ENCODE measurements around the gene BEX4.

The BEX4 gene

DNA sequence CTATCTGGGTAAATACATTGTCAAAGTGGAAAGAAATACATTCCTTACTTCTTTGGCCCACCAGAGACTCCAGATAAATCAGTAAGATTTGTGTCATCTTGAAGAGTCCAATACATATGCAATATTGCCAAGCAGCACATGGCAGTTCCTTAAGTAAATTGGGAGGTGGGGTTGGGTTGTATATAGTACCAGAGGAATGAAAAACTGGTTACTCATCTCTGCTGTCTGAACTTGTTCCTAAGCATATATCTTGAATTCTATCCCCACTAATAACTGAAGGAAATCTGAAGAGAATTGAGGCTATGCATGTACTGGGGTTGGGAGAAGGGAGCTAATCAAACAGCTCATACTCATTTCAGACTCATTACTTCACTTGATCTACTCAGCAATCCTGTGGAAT, 25.2 kb downstream of the BEX4 start:
- DNase-seq, result no peak

DNA sequence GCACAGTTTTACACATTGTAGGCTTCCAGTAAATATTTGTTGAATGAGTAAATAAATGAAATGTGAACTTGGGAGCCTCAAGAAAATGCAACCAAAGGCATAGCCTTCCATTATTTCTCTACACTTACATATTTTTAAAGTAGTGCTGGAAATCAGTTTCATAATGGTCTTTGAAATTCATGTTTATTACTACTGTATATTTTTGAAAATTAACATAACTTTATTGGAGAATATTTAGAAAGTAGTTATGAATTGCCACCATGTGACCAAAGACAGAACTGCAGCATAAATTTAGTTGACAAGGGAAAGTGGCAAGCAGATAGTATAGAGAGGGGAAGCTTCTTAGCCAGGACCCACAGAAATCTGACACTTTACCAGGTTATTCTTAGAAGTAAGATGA, 33.6 kb downstream of the BEX4 start:
- DNase-seq, result peak in 1 of 2 donors; percentile 5

DNA sequence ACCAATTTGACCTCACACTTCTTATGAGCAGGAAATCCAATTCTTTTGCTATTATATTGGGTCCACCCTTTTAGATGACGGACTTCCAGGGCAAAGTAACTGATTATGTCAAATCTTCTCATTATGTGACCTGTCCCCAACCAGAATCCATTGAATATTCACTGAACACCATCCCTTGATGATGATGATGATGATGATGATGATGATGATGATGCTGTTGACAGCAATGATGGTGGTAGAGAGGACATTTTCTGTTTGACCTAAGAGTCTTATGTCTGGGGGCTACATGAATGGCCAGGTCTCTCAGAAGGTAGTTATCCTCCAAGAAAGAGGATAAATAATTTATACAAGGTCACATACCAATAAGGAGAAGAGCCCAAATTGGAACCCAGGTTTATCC, 34.9 kb downstream of the BEX4 start:
- no peak for DNase-seq

DNA sequence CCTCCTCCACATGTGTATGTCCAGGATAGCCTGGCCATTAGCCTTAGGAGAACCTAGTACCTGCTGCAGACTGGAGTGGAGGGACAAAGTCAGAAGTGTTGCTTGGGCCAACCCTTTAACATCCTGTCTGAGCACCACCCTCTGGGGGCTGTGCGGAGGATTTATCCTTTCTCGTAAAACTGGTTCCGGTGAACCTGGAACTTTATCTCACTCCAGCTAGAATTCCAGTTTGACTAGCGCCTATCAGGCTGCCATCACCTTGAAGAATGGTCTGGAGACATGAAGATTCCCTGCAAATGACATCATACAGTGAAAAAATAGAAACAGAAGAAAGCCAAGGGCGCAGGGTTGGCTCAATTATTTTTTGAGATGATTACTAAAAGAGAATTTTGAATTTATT, 36.1 kb downstream of the BEX4 start:
- no peak for DNase-seq

DNA sequence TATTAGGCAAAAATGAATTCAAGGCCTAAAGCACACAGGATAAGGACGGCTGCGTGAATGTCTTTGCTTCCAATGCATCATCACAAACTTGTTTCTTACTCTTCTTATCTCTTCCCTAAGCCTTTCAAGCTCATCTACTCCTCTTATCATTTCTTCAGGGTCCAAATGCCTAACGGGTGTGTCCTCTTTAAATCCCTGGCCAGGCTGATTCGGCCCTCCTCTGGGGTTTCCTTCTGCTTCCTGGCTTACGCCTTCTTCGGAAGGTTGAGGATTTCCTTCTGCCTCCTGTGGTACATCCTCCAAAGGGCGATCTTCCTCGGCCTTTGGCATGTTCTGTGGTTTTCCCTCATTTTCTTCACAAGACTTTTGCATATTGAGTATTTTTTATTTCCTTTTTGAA, 38.7 kb downstream of the BEX4 start:
- no peak for DNase-seq

DNA sequence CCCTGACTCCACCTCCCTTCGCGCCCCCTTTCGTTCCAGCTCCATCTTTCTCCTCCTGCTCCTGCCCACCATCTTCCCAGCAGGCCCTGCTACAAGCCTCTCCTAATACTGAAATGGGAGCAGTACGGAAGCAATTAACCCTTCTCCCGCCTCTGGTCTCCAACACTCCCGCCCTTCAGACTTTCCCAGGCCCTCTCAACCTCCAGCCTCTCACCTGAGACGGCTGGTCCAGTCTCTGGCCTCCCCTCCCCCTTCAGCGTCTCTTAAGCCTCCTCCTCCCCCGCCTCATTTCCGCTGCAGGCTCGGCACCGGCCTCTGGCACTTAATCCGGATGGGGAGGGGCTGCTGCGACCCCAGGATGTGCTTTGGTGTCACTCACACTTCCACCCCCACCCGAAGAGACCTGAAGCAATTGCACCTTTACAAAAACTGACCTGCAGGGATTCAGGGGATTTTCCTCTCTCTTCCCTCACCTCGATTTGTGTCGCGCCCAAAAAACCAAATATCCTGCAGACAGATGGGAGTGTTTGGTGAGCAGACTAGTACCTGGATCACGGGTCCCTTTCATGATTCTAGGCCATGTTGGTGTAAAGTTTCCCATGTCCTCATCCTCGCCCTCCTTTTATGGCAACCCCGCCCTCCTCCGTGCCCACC, 39.4 kb downstream of the BEX4 start:
- DNase-seq, result peak; percentile 26 to 41

DNA sequence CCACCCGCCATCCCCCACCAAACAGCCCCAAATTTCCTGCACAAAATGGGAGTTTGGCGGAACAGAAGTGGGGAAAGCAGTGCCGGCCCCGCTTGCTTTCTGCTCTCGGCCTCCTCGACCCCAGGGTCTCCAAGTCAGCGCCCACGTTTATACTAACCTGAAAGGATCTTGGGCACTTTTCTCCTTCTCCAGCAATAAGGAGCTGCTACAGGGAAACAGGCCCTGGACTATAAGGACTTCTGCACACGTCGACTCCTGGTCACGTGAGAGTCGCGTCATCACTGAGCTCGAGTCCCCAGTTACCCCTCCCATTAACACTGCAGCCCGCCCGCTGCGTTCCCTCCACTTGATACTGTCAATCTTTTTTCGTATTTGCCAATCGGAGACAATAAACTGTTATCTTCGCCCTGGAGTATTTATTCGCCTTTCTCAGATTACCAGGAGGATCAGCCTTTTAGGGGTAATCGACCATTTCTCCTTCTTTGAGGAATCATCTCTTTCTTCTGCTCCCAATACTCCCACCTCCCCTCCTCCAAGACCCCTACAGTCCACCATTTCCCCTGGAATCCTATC, 40.1 kb downstream of the BEX4 start, which contains the start of gene TCEAL8:
Gene TCEAL8 (minus strand): TSS at position 235 of the 573 bp plus-strand sequence. CDS start 1,176 bp downstream, outside the sequence.
- peak; percentile 69 to 75 for DNase-seq

DNA sequence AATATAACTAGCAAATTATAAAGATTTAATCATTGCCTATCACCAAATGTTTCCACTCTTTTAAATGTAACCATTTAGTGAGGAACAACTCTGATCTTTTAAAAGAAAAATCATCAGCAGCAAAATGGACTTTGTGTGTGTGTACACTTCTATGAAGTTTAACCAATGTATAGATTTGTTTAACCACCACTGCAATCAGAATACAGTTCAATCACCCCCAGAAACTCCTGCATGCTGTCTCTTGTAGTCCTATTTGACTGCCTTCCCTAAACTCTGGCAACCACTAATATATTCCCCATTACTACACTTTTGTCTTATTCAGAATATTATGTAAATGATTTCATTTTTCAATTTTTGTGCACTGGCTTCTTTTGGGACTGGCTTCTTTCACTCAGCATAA, 41.7 kb downstream of the BEX4 start:
- no peak for DNase-seq

DNA sequence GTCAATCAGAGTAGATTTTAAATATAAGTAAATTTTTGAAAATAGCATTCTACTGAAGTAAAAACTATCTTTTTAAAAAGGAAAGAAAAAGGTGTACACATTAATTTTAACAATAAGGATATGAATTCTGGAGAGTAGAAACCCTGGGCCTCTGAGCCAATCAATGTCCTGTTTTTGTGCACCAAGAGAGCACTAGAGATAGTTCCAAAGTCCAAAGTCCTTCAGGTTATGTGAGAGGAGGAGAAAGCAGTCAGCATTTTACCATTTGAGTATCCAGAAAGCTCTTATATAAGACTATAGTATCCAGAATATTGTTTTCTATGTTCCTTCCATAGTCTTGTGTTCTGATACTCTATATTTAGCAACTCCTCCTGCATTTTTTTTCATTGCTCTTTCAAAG, 43.4 kb downstream of the BEX4 start:
- no peak for DNase-seq
